DOHH2 (cell line): ENCODE data around the gene SPATA25.

Experiments used
- CTCF ChIP-seq: fragments of 200-600 bp; sonication (generic); IDR thresholded peaks from one replicate; pipeline ENCODE4 v1.5.1; 2014; ENCODE audit warnings: antibody characterized with exemption, mild to moderate bottlenecking, low read depth, low read length; ENCODE audit not compliant: poor library complexity, severe bottlenecking
- EZH2phosphoT487 ChIP-seq: fragments of 200-600 bp; sonication (generic); IDR thresholded peaks from 2 replicates; pipeline ENCODE4 v1.6.1; 2017; ENCODE audit warnings: borderline replicate concordance, mild to moderate bottlenecking, antibody characterized with exemption, low read length, moderate library complexity, mixed read lengths

GRCh38 chr20:45853484-45853883, 33.9 kb downstream of the SPATA25 start:
- TF ChIP-seq CTCF: no peak
- no peak for TF ChIP-seq EZH2phosphoT487
